Astrocyte of the spinal cord (primary cell): Measurements from ENCODE around the gene RNU1-2.
"Not testable (repeated sequence)": the region's sequence is repeated elsewhere in the genome, so short reads cannot be mapped to it uniquely, and the experiment has no call there.

Experiments used
- DNase-seq: peaks from one replicate; pipeline ENCODE4 v3.0.0; 2011; ENCODE audit warnings: low read depth, low spot score
- H3K4me3 ChIP-seq: 2 replicates; pipeline ENCODE4 v1.5.1; 2011; ENCODE audit warnings: low read depth, mild to moderate bottlenecking, low read length, moderate library complexity
- CTCF ChIP-seq: IDR thresholded peaks from 2 replicates; pipeline ENCODE4 v1.5.1; 2012; ENCODE audit warnings: low read depth, mild to moderate bottlenecking, low read length, inconsistent platforms
- in situ Hi-C: cut with HindIII; loops from 2 replicates; pipeline ENCODE4 v1.10.0; 2017; ENCODE audit warnings: low sequenced_read_pairs

Gene RNU1-2

GRCh38 chr1:16938351-16939321 lies 42.9 kb downstream of the RNU1-2 start:
- H3K4me3 ChIP-seq, result no peak overlapping the region
- no peak for TF ChIP-seq CTCF
- in situ Hi-C loops, result no loop called here
- no peak for DNase-seq

GRCh38 chr1:16939386-16940180 lies 43.8 kb downstream of the RNU1-2 start:
- H3K4me3 ChIP-seq, DNase-seq, in situ Hi-C loops: not testable (repeated sequence)

- no peak for DNase-seq
- no peak for TF ChIP-seq CTCF
- H3K4me3 ChIP-seq, result no peak overlapping the region
- in situ Hi-C loops, result no loop called here
These were observed 48.3 kb downstream of the RNU1-2 start for GRCh38 chr1:16944038-16944437.

- H3K4me3 ChIP-seq, DNase-seq, in situ Hi-C loops: not testable (repeated sequence)
These were observed 49.7 kb downstream of the RNU1-2 start for GRCh38 chr1:16945512-16945911.
